ENCODE data around the gene DDR1.

DNA sequence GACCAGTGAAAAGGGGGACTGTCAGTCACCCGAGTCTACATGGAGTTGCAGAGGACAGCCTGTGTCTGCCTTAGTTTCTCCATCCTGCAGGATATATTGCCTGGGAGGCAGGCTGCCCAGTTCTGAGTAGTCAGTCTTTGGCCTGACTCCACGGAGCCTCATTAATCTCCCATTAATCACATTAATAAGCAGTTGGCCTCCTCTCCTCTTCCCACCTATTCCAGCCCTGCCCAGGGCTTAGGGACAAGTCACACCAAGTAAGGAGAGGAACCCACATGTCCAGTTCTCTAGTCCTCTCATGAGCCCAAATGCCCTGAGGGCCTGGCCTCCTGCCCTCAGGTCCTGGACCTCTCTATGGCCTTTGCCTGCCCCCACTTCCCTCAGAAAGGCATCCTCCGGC, 55.2 kb downstream of the DDR1 start:
- TF ChIP-seq, protein P1, sequence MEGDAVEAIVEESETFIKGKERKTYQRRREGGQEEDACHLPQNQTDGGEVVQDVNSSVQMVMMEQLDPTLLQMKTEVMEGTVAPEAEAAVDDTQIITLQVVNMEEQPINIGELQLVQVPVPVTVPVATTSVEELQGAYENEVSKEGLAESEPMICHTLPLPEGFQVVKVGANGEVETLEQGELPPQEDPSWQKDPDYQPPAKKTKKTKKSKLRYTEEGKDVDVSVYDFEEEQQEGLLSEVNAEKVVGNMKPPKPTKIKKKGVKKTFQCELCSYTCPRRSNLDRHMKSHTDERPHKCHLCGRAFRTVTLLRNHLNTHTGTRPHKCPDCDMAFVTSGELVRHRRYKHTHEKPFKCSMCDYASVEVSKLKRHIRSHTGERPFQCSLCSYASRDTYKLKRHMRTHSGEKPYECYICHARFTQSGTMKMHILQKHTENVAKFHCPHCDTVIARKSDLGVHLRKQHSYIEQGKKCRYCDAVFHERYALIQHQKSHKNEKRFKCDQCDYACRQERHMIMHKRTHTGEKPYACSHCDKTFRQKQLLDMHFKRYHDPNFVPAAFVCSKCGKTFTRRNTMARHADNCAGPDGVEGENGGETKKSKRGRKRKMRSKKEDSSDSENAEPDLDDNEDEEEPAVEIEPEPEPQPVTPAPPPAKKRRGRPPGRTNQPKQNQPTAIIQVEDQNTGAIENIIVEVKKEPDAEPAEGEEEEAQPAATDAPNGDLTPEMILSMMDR (IDR thresholded peaks at IDR 0.05) = no peak
- TF ChIP-seq POLR2A (IDR thresholded peaks at IDR 0.05) = no peak
